ENCODE data around the gene DECR2. TPM values are rescaled to one million over a fixed set of nuclear protein-coding genes. Genes with fewer than 3 reads are reported as not detected.

DECR2 gene
- total RNA-seq, 2 experiments from 2014 or later = 8.0 to 14.4 TPM

- Histone ChIP-seq H3K4me3 (ENCODE audit: low read depth, low read length, poor library complexity, severe bottlenecking) (no peak overlapping the region), H3K4me1 (ENCODE audit: insufficient read depth, low read length, poor library complexity, severe bottlenecking) (peaks cover 9% of the 10 kb centered on the region), H3K9me2 (ENCODE audit: insufficient read depth, low read length) (no peaks in the 10 kb centered on the region), H3K4me2 (ENCODE audit: low read length) (no peak overlapping the region), H3K9me3 (ENCODE audit: low read length) (no peaks in the 10 kb centered on the region), H3K79me2 (ENCODE audit: insufficient read depth, low read depth, low read length) (no peaks in the 10 kb centered on the region), H2AFZ (ENCODE audit: low read length) (no peak overlapping the region), H3K27ac (ENCODE audit: low read depth, low read length, poor library complexity, severe bottlenecking) (no peak overlapping the region), H3K36me3 (ENCODE audit: insufficient read depth, low read length) (peaks cover 5% of the 10 kb centered on the region; the same call in 1 of the 2 replicates), H4K20me1 (ENCODE audit: insufficient read depth, low read length) (no peaks in the 10 kb centered on the region; the same call in 1 of the 2 replicates)
- ChIA-PET POLR2A (interaction anchor here (0.7 kb wide), 1 partner anchor 169 kb away, joined by 5 read pairs; no protein-coding TSS in a partner anchor), CTCF (ENCODE audit: unreplicated experiment) (no interaction called here)
- intact Hi-C loops (cut with micrococcal nuclease; ENCODE audit: unreplicated experiment) = no loop called here
- no TSS peak for BruUV-seq (replicated peaks)
- no peak for TF ChIP-seq EZH2phosphoT487 (IDR thresholded peaks at IDR 0.05; ENCODE audit: borderline replicate concordance, low read depth, low read length)
- TF ChIP-seq CTCF (conservative IDR thresholded peaks at IDR 0.05; ENCODE audit: low read length) = no peak
- no peak for DNase-seq (ENCODE audit: low spot score)
Observed at GRCh38 chr16:441447-441846, 39.8 kb downstream of the DECR2 start.

GRCh38 chr16:442976-443375, 41.3 kb downstream of the DECR2 start:
- H4K20me1 ChIP-seq (ENCODE audit: insufficient read depth, low read length) = no peaks in the 10 kb centered on the region; the same call in 1 of the 2 replicates
- H3K9me3 ChIP-seq (ENCODE audit: low read length) = no peaks in the 10 kb centered on the region
- CTCF ChIA-PET (ENCODE audit: unreplicated experiment) = no interaction called here
- H3K27ac ChIP-seq (ENCODE audit: low read depth, low read length, poor library complexity, severe bottlenecking) = no peak overlapping the region
- no peak overlapping the region for H2AFZ ChIP-seq (ENCODE audit: low read length)
- TF ChIP-seq CTCF (conservative IDR thresholded peaks at IDR 0.05; ENCODE audit: low read length) = no peak
- TF ChIP-seq EZH2phosphoT487 (IDR thresholded peaks at IDR 0.05; ENCODE audit: borderline replicate concordance, low read depth, low read length) = no peak
- no peak overlapping the region for H3K4me3 ChIP-seq (ENCODE audit: low read depth, low read length, poor library complexity, severe bottlenecking)
- no peaks in the 10 kb centered on the region for H3K79me2 ChIP-seq (ENCODE audit: insufficient read depth, low read depth, low read length)
- POLR2A ChIA-PET = no interaction called here
- intact Hi-C loops (cut with micrococcal nuclease; ENCODE audit: unreplicated experiment) = no loop called here
- H3K36me3 ChIP-seq (ENCODE audit: insufficient read depth, low read length) = peaks cover 5% of the 10 kb centered on the region; the same call in 1 of the 2 replicates
- peaks cover 9% of the 10 kb centered on the region for H3K4me1 ChIP-seq (ENCODE audit: insufficient read depth, low read length, poor library complexity, severe bottlenecking)
- no peaks in the 10 kb centered on the region for H3K9me2 ChIP-seq (ENCODE audit: insufficient read depth, low read length)
- no TSS peak for BruUV-seq (replicated peaks)
- peak; percentile 19 for DNase-seq (ENCODE audit: low spot score)
- no peak overlapping the region for H3K4me2 ChIP-seq (ENCODE audit: low read length)

DNA sequence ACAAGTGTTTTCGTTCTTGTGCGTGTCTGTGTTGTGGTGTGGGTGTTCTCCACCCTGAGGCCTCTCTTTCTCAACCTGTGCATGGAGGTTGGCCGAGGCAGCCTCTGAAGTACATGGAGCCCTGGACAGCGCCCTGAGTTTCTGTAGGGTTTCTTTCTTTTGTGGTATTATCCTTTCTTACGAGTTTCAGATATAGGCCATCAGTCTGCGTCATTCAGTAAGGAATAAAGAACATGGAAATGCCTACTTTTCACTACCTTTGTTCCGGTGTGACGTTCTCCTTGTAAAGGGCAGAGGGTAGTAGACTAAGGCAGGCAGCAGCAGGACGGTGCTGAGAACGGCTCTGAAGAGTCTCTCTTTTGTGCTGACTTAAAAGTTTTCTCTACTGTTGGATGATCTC, 42.3 kb downstream of the DECR2 start:
- no peak overlapping the region for H3K4me3 ChIP-seq (ENCODE audit: low read depth, low read length, poor library complexity, severe bottlenecking)
- ChIA-PET POLR2A (interaction anchor here (0.6 kb wide), 1 partner anchor 11 kb away, joined by 3 read pairs; no protein-coding TSS in a partner anchor), CTCF (ENCODE audit: unreplicated experiment) (no interaction called here)
- DNase-seq (ENCODE audit: low spot score) = no peak
- no TSS peak for BruUV-seq (replicated peaks)
- no peaks in the 10 kb centered on the region; the same call in 1 of the 2 replicates for H4K20me1 ChIP-seq (ENCODE audit: insufficient read depth, low read length)
- H3K9me2 ChIP-seq (ENCODE audit: insufficient read depth, low read length) = no peaks in the 10 kb centered on the region
- H3K27ac ChIP-seq (ENCODE audit: low read depth, low read length, poor library complexity, severe bottlenecking) = no peak overlapping the region
- no peaks in the 10 kb centered on the region for H3K9me3 ChIP-seq (ENCODE audit: low read length)
- intact Hi-C loops (cut with micrococcal nuclease; ENCODE audit: unreplicated experiment) = no loop called here
- no peak for TF ChIP-seq CTCF (conservative IDR thresholded peaks at IDR 0.05; ENCODE audit: low read length)
- no peak for TF ChIP-seq EZH2phosphoT487 (IDR thresholded peaks at IDR 0.05; ENCODE audit: borderline replicate concordance, low read depth, low read length)
- peaks cover 9% of the 10 kb centered on the region for H3K4me1 ChIP-seq (ENCODE audit: insufficient read depth, low read length, poor library complexity, severe bottlenecking)
- peaks cover 5% of the 10 kb centered on the region; the same call in 1 of the 2 replicates for H3K36me3 ChIP-seq (ENCODE audit: insufficient read depth, low read length)
- H3K4me2 ChIP-seq (ENCODE audit: low read length) = no peak overlapping the region
- H3K79me2 ChIP-seq (ENCODE audit: insufficient read depth, low read depth, low read length) = no peaks in the 10 kb centered on the region
- no peak overlapping the region for H2AFZ ChIP-seq (ENCODE audit: low read length)

Measured in OCI-LY7 (cell line).